HepG2 (cell line): ENCODE data around the gene SNIP1. TPM values are rescaled to one million over a fixed set of nuclear protein-coding genes. Genes with fewer than 3 reads are reported as not detected.
A peak's percentile ranks its signal among the peaks of the same experiment; 100 is the strongest.

Experiments
- ARNTL ChIP-seq: sonication (generic); formaldehyde crosslinking; IDR thresholded peaks from 2 replicates; pipeline ENCODE4 v1.4.0; 2020; ENCODE audit warnings: mild to moderate bottlenecking, missing genetic modification reagents
- ATF3 ChIP-seq: sonication (generic); formaldehyde crosslinking; IDR thresholded peaks from 2 replicates; pipeline ENCODE4 v1.4.0; 2020; ENCODE audit warnings: missing genetic modification reagents
- KDM2A ChIP-seq: sonication (generic); formaldehyde crosslinking; IDR thresholded peaks from 2 replicates; pipeline ENCODE4 v1.4.0; 2020; ENCODE audit warnings: low read depth, missing genetic modification reagents, borderline replicate concordance
- MED8 ChIP-seq: sonication (generic); formaldehyde crosslinking; IDR thresholded peaks from 2 replicates; pipeline ENCODE4 v1.8.1; 2023; ENCODE audit warnings: mild to moderate bottlenecking, missing genetic modification reagents; ENCODE audit not compliant: insufficient replicate concordance
- NFIC ChIP-seq: IDR thresholded peaks from 2 replicates; pipeline ENCODE4 v1.6.1; 2012; ENCODE audit warnings: mild to moderate bottlenecking, low read length, inconsistent platforms
- PHF21A ChIP-seq: sonication (generic); formaldehyde crosslinking; IDR thresholded peaks from 2 replicates; pipeline ENCODE4 v1.5.0; 2020; ENCODE audit warnings: mild to moderate bottlenecking, missing genetic modification reagents
- REL ChIP-seq: sonication (generic); formaldehyde crosslinking; conservative IDR thresholded peaks from 2 replicates; pipeline ENCODE4 v1.8.0; 2022; ENCODE audit warnings: mild to moderate bottlenecking, missing genetic modification reagents, moderate library complexity
- SIN3B ChIP-seq: fragments of 150-350 bp; IDR thresholded peaks from 2 replicates; pipeline ENCODE4 v1.6.1; 2014; ENCODE audit warnings: low read length
- SP2 ChIP-seq: sonication (generic); formaldehyde crosslinking; IDR thresholded peaks from 2 replicates; pipeline ENCODE4 v1.5.1; 2020; ENCODE audit warnings: mild to moderate bottlenecking, missing genetic modification reagents
- TMF1 ChIP-seq: sonication (generic); formaldehyde crosslinking; IDR thresholded peaks from 2 replicates; pipeline ENCODE4 v1.8.1; 2022; ENCODE audit warnings: low read depth, missing genetic modification reagents
- TRAFD1 ChIP-seq: sonication (generic); formaldehyde crosslinking; IDR thresholded peaks from 2 replicates; pipeline ENCODE4 v1.5.1; 2020; ENCODE audit warnings: missing genetic modification reagents, mild to moderate bottlenecking, borderline replicate concordance
- ZBTB1 ChIP-seq: sonication (generic); formaldehyde crosslinking; IDR thresholded peaks from 2 replicates; pipeline ENCODE4 v1.4.0; 2020; ENCODE audit warnings: missing genetic modification reagents, borderline replicate concordance
- ZBTB42 ChIP-seq: sonication (generic); formaldehyde crosslinking; IDR thresholded peaks from 2 replicates; pipeline ENCODE4 v1.5.0; 2020; ENCODE audit warnings: mild to moderate bottlenecking, missing genetic modification reagents
- ZNF564 ChIP-seq: sonication (generic); formaldehyde crosslinking; IDR thresholded peaks from 2 replicates; pipeline ENCODE4 v1.8.1; 2023; ENCODE audit warnings: mild to moderate bottlenecking, missing genetic modification reagents
- ZNF724P ChIP-seq: sonication (generic); formaldehyde crosslinking; IDR thresholded peaks from 2 replicates; pipeline ENCODE4 v1.8.0; 2022; ENCODE audit warnings: missing genetic modification reagents, borderline replicate concordance
- ZNF740 ChIP-seq: sonication (generic); formaldehyde crosslinking; IDR thresholded peaks from 2 replicates; pipeline ENCODE4 v1.4.0; 2020; ENCODE audit warnings: missing genetic modification reagents
- ZNF788 ChIP-seq: sonication (generic); formaldehyde crosslinking; IDR thresholded peaks from 2 replicates; pipeline ENCODE4 v1.5.0; 2020; ENCODE audit warnings: mild to moderate bottlenecking, missing genetic modification reagents, borderline replicate concordance
- ZNF816 ChIP-seq: sonication (generic); formaldehyde crosslinking; IDR thresholded peaks from 2 replicates; pipeline ENCODE4 v1.8.0; 2022; ENCODE audit warnings: missing genetic modification reagents, mild to moderate bottlenecking, borderline replicate concordance
- polyA plus RNA-seq, 8 experiments: library from polyadenylated mRNA; depleted of rRNA in 3 of 8; stranded (reverse) in 7 of 8; unstranded in 1 of 8; fragments of >200 nt; fragmentation: Illumina TruSeq in 4 of 8; extraction: Trizol in 4 of 8; gene quantifications; 2 replicates each; pipeline versions ENCODE4 v1.2.1 to v1.2.3, GENCODE V29; 2011 to 2016; ENCODE audit warnings: low read depth in 4 of 8, missing spikeins in 1 of 8, mixed read lengths in 1 of 8; ENCODE audit not compliant: insufficient read depth in 1 of 8
- total RNA-seq, 5 experiments: library from RNA; depleted of rRNA; stranded (reverse); fragments of >200 nt; fragmentation: Illumina TruSeq; extraction: Trizol; gene quantifications; 2 replicates each; pipeline ENCODE4 v1.2.3, GENCODE V29; 2016; ENCODE audit warnings: low read depth in 1 of 5
- TF ChIP-seq, protein P1 (sequence below): IDR thresholded peaks from 2 replicates; pipeline ENCODE4 v1.6.1; 2018; ENCODE audit warnings: missing genetic modification reagents, mild to moderate bottlenecking, missing compliant biosample characterization
- TF ChIP-seq, protein P2 (sequence below): sonication (generic); formaldehyde crosslinking; IDR thresholded peaks from 2 replicates; pipeline ENCODE4 v1.8.1; 2023; ENCODE audit warnings: mild to moderate bottlenecking, inconsistent platforms, moderate library complexity, missing genetic modification reagents, borderline replicate concordance
- TF ChIP-seq, protein P3 (sequence below): fragments of 450-650 bp; IDR thresholded peaks from 2 replicates; pipeline ENCODE4 v1.6.1; 2017
- TF ChIP-seq, protein P4 (sequence below): sonication (generic); formaldehyde crosslinking; IDR thresholded peaks from 2 replicates; pipeline ENCODE4 v1.8.1; 2023; ENCODE audit warnings: missing genetic modification reagents, mild to moderate bottlenecking, borderline replicate concordance

SNIP1 gene
- total and polyA plus RNA-seq, 2 of the 13 experiments (the other 11 are each of a cell fraction or from before 2014, with no cell fraction given): 5.5 to 11.2 TPM

DNA sequence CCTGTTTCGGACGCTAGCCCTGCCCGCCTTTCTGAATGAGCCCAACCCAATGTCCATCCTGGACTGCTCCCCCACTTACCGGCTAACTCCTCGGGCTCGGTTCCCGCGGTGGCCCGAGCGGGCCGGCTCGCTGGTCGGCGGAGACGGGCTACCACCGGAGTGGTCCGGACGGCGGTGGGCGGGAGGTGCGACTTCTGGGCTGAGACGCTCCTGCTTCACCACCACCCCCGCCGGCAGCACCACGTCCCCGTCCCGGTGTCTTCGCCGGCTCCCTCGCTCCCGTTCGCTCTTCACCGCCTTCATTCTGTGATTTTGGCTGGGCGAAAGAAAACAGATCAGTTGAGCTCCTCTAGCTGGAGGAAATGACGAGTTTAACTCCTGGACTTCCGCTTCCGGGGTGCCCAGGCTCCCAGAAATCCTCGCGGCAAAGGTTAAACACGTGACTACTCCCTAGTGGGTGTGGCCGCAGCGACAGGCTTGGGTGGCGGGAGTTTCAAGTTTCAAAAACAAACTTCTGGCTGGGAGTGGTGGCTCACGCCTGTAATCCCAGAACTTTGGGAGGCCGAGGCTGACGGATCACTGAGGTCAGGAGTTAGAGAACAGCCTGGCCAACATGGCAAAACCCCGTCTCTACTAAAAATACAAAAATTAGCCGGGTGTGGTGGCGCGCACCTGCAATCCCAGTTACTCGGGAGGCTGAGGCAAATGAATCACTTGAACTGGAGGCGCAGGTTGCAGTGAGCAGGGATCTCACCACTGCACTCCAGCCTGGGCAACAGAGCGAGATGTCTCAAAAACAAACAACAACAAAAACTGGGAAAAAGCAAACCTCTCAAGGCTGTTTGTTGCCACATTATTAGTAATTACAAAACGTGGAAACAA, at the start of gene SNIP1 (continued):
- TF ChIP-seq, protein P1, sequence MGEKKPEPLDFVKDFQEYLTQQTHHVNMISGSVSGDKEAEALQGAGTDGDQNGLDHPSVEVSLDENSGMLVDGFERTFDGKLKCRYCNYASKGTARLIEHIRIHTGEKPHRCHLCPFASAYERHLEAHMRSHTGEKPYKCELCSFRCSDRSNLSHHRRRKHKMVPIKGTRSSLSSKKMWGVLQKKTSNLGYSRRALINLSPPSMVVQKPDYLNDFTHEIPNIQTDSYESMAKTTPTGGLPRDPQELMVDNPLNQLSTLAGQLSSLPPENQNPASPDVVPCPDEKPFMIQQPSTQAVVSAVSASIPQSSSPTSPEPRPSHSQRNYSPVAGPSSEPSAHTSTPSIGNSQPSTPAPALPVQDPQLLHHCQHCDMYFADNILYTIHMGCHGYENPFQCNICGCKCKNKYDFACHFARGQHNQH: peak; percentile 54; the same call in 1 of the 2 replicates
- TF ChIP-seq, protein P2, sequence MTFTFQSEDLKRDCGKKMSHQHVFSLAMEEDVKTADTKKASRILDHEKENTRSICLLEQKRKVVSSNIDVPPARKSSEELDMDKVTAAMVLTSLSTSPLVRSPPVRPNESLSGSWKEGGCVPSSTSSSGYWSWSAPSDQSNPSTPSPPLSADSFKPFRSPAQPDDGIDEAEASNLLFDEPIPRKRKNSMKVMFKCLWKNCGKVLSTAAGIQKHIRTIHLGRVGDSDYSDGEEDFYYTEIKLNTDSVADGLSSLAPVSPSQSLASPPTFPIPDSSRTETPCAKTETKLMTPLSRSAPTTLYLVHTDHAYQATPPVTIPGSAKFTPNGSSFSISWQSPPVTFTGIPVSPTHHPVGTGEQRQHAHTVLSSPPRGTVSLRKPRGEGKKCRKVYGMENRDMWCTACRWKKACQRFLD (CRISPR knock-in tag): 0 out of 2 replicates have a peak, but pooled peaks have one; percentile 64
- TF ChIP-seq, protein P3, sequence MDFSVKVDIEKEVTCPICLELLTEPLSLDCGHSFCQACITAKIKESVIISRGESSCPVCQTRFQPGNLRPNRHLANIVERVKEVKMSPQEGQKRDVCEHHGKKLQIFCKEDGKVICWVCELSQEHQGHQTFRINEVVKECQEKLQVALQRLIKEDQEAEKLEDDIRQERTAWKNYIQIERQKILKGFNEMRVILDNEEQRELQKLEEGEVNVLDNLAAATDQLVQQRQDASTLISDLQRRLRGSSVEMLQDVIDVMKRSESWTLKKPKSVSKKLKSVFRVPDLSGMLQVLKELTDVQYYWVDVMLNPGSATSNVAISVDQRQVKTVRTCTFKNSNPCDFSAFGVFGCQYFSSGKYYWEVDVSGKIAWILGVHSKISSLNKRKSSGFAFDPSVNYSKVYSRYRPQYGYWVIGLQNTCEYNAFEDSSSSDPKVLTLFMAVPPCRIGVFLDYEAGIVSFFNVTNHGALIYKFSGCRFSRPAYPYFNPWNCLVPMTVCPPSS: no peak
- TF ChIP-seq, protein P4, sequence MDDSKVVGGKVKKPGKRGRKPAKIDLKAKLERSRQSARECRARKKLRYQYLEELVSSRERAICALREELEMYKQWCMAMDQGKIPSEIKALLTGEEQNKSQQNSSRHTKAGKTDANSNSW (CRISPR knock-in tag): 0 out of 2 replicates have a peak, but pooled peaks have one; percentile 47
- TF ChIP-seq TRAFD1 (no peak), SP2 (CRISPR knock-in tag) (peak; percentile 54; the same call in 1 of the 2 replicates), ZNF740 (no peak), REL (CRISPR knock-in tag) (no peak), ATF3 (CRISPR knock-in tag) (no peak), ZNF816 (CRISPR knock-in tag) (peak; percentile 53; the same call in 1 of the 2 replicates), MED8 (peak; percentile 64), PHF21A (peak; percentile 54; the same call in 1 of the 2 replicates), TMF1 (CRISPR knock-in tag) (peak; percentile 37; the same call in 1 of the 2 replicates), KDM2A (CRISPR knock-in tag) (peak; percentile 64; the same call in 1 of the 2 replicates), ZNF724P (CRISPR knock-in tag) (no peak), ARNTL (CRISPR knock-in tag) (peak; percentile 85), ZNF564 (0 out of 2 replicates have a peak, but pooled peaks have one; percentile 15), ZBTB1 (CRISPR knock-in tag) (no peak), NFIC (no peak), ZNF788 (CRISPR knock-in tag) (peak; percentile 76; the same call in 1 of the 2 replicates), SIN3B (peak; percentile 85), ZBTB42 (CRISPR knock-in tag) (no peak)
